ENCODE measurements around the gene AK4. TPM values are rescaled to one million over a fixed set of nuclear protein-coding genes. Genes with fewer than 3 reads are reported as not detected.

The AK4 gene
- total RNA-seq, 1 donor from 2014 or later = 133 TPM

- Mint-ChIP-seq H3K4me3 (ENCODE audit: unreplicated experiment) (no peak overlapping the region), H3K4me1 (ENCODE audit: low read depth, unreplicated experiment) (peaks cover 17% of the 10 kb centered on the region), H3K27ac (ENCODE audit: unreplicated experiment) (no peak overlapping the region), H3K36me3 (ENCODE audit: low read depth, unreplicated experiment) (peaks cover 19% of the 10 kb centered on the region), H3K27me3 (ENCODE audit: low read depth, unreplicated experiment) (no peaks in the 10 kb centered on the region), H3K9me3 (ENCODE audit: unreplicated experiment) (peaks cover 2% of the 10 kb centered on the region)
- no peak overlapping the region for H3K9ac ChIP-seq (ENCODE audit: low read length)
- H3K79me2 ChIP-seq (ENCODE audit: insufficient read depth, low read length) = no peaks in the 10 kb centered on the region
- H3K36me3 ChIP-seq (ENCODE audit: insufficient read depth, low read length) = no peaks in the 10 kb centered on the region
- DNase-seq (ENCODE audit: low read depth) (no peak), FAIRE-seq (no peak)
- no peak overlapping the region for H2AFZ ChIP-seq (ENCODE audit: low read depth, low read length)
- H3K4me1 ChIP-seq (ENCODE audit: insufficient read depth, low read length) = no peaks in the 10 kb centered on the region
- H4K20me1 ChIP-seq (ENCODE audit: insufficient read depth, low read length) = no peaks in the 10 kb centered on the region
- H3K27ac ChIP-seq (ENCODE audit: low read depth, low read length) = no peak overlapping the region
- no peak for TF ChIP-seq CTCF (IDR thresholded peaks at IDR 0.05; ENCODE audit: insufficient read depth, low read depth, low read length)
- no peak for TF ChIP-seq EZH2 (IDR thresholded peaks at IDR 0.05; ENCODE audit: insufficient read depth, low read length)
- no peak overlapping the region for H3K4me3 ChIP-seq (ENCODE audit: insufficient read depth, low read depth, low read length)
- H3K9me3 ChIP-seq (ENCODE audit: insufficient read depth, low read depth, low read length) = no peaks in the 10 kb centered on the region
- no peak overlapping the region for H3K4me2 ChIP-seq (ENCODE audit: low read length)
- peaks cover 2% of the 10 kb centered on the region for H3K27me3 ChIP-seq (ENCODE audit: insufficient read depth, low read length)
Observed at GRCh38 chr1:65231718-65232330, 83.8 kb downstream of the AK4 start.

DNA sequence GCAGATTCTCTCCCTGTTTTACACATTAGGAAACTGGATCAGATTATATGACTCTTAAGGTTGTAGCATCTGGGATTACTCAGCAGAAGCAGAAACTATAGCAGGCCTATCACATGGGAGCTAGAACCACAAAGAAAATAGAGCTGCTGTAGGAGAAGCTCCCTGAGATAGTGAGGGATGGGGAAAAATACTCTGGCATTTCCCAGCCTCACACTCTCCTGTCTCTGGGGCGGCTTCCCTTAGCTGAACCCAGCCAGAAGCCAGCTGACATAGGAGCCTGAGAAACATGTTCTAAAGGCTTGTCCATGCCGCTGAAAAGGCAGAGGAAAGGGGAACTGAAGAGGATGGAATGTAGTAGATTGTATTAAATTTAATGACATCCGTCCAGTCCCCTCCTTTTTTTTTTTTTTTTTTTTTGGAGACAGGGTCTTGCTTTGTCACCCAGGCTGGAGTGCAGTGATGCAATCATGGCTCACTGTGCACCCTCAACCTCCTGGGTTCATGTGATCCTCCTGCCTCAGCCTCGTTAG, 84.5 kb downstream of the AK4 start:
- H3K4me3 Mint-ChIP-seq (ENCODE audit: unreplicated experiment) = no peak overlapping the region
- no peaks in the 10 kb centered on the region for H3K27me3 Mint-ChIP-seq (ENCODE audit: low read depth, unreplicated experiment)
- no peak overlapping the region for H3K9ac ChIP-seq (ENCODE audit: low read length)
- H2AFZ ChIP-seq (ENCODE audit: low read depth, low read length) = no peak overlapping the region
- no peaks in the 10 kb centered on the region for H3K4me1 ChIP-seq (ENCODE audit: insufficient read depth, low read length)
- no peaks in the 10 kb centered on the region for H3K9me3 ChIP-seq (ENCODE audit: insufficient read depth, low read depth, low read length)
- H3K4me1 Mint-ChIP-seq (ENCODE audit: low read depth, unreplicated experiment) = peaks cover 17% of the 10 kb centered on the region
- H3K36me3 Mint-ChIP-seq (ENCODE audit: low read depth, unreplicated experiment) = peaks cover 19% of the 10 kb centered on the region
- no peak overlapping the region for H3K4me2 ChIP-seq (ENCODE audit: low read length)
- H3K27ac ChIP-seq (ENCODE audit: low read depth, low read length) = no peak overlapping the region
- H3K79me2 ChIP-seq (ENCODE audit: insufficient read depth, low read length) = no peaks in the 10 kb centered on the region
- H3K36me3 ChIP-seq (ENCODE audit: insufficient read depth, low read length) = no peaks in the 10 kb centered on the region
- FAIRE-seq = no peak
- no peak overlapping the region for H3K4me3 ChIP-seq (ENCODE audit: insufficient read depth, low read depth, low read length)
- H3K27ac Mint-ChIP-seq (ENCODE audit: unreplicated experiment) = no peak overlapping the region
- no peak for DNase-seq (ENCODE audit: low read depth)
- H3K9me3 Mint-ChIP-seq (ENCODE audit: unreplicated experiment) = peaks cover 2% of the 10 kb centered on the region
- H3K27me3 ChIP-seq (ENCODE audit: insufficient read depth, low read length) = peaks cover 2% of the 10 kb centered on the region
- TF ChIP-seq EZH2 (IDR thresholded peaks at IDR 0.05; ENCODE audit: insufficient read depth, low read length) (no peak), CTCF (IDR thresholded peaks at IDR 0.05; ENCODE audit: insufficient read depth, low read depth, low read length) (no peak)
- no peaks in the 10 kb centered on the region for H4K20me1 ChIP-seq (ENCODE audit: insufficient read depth, low read length)

DNA sequence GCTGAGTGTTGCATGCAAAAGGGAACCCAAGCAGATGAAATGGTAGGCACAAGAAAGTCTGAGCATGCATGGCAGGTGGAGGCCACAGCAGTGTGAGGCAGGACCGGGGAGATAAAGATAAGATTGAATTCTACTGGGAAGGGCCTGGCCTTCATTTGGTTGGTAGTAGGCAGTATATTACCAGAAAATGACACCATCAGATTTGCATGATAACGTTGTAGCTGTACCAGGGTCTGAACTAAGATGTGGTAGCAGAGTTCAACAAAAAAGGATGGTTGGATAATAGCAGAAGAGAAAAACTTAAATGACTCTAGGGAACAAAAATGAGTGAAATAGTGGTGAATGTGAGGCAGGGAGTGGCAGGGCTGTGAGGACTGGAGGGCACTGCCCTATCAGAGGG, 85.8 kb downstream of the AK4 start:
- no peak for FAIRE-seq
- no peak overlapping the region for H3K4me3 Mint-ChIP-seq (ENCODE audit: unreplicated experiment)
- peaks cover 19% of the 10 kb centered on the region for H3K36me3 Mint-ChIP-seq (ENCODE audit: low read depth, unreplicated experiment)
- H3K27me3 Mint-ChIP-seq (ENCODE audit: low read depth, unreplicated experiment) = no peaks in the 10 kb centered on the region
- Histone ChIP-seq H3K27ac (ENCODE audit: low read depth, low read length) (no peak overlapping the region), H2AFZ (ENCODE audit: low read depth, low read length) (no peak overlapping the region), H3K4me2 (ENCODE audit: low read length) (no peak overlapping the region), H3K36me3 (ENCODE audit: insufficient read depth, low read length) (no peaks in the 10 kb centered on the region), H3K9me3 (ENCODE audit: insufficient read depth, low read depth, low read length) (no peaks in the 10 kb centered on the region), H3K9ac (ENCODE audit: low read length) (no peak overlapping the region), H4K20me1 (ENCODE audit: insufficient read depth, low read length) (no peaks in the 10 kb centered on the region), H3K27me3 (ENCODE audit: insufficient read depth, low read length) (peaks cover 2% of the 10 kb centered on the region), H3K4me1 (ENCODE audit: insufficient read depth, low read length) (no peaks in the 10 kb centered on the region), H3K4me3 (ENCODE audit: insufficient read depth, low read depth, low read length) (no peak overlapping the region), H3K79me2 (ENCODE audit: insufficient read depth, low read length) (no peaks in the 10 kb centered on the region)
- DNase-seq (ENCODE audit: low read depth) = no peak
- H3K4me1 Mint-ChIP-seq (ENCODE audit: low read depth, unreplicated experiment) = peaks cover 17% of the 10 kb centered on the region
- no peak for TF ChIP-seq EZH2 (IDR thresholded peaks at IDR 0.05; ENCODE audit: insufficient read depth, low read length)
- TF ChIP-seq CTCF (IDR thresholded peaks at IDR 0.05; ENCODE audit: insufficient read depth, low read depth, low read length) = no peak
- H3K27ac Mint-ChIP-seq (ENCODE audit: unreplicated experiment) = no peak overlapping the region
- peaks cover 2% of the 10 kb centered on the region for H3K9me3 Mint-ChIP-seq (ENCODE audit: unreplicated experiment)
